Myocyte (in vitro differentiated cells): Measurements from ENCODE around the gene EPB41. TPM values are rescaled to one million over a fixed set of nuclear protein-coding genes. Genes with fewer than 3 reads are reported as not detected.

Source experiments
- DNase-seq: peaks from one replicate; pipeline ENCODE4 v3.0.0-alpha.2; 2012; ENCODE audit warnings: low read depth
- total RNA-seq: library from RNA; depleted of rRNA; stranded (reverse); fragments of >200 nt; gene quantifications from 2 replicates; pipeline ENCODE4 v1.2.3, GENCODE V29; 2014

The EPB41 gene
- total RNA-seq, 1 donor from 2014 or later = 0.32 TPM

DNA sequence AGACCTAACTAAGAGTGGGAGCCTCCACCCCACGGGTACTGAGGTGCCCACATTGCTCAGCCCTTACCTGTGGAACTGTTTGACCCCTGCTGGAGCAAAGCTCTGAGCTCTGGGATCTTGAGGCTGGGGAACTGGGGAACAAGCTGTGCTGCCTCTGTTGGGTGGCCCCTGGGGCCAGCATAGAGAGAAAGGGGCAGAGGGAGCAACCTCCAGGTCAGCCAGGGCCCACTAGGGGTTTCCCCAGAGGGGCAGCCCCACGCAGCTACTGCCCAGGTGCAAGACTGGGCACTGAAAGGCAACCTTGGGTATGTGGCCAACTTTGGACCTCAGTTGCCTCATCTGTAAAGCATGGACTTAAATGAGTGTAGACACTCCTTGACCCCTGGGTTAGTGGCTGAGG lies 23.5 kb upstream of the EPB41 start:
- no peak for DNase-seq

DNA sequence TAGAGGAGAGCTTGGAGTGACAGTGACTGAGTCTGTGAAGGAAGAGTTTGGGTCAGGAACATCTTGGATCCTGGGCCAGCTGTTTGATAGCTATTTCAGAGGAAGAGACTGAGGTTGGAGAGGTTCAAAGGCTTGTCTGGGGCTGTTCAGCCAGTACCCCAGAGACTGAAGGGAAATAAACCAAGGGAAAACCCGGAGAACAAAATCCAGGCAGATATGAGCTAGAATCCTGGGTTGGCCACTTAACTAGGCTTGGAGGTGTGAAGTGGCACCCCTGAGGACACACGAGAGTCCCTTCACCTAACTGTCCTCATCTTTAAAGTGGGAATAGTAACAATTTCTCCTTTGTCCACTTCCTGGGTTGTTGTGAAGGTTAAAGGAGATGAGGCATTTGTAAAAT lies 23.1 kb upstream of the EPB41 start:
- no peak for DNase-seq

GRCh38 chr1:28893403-28894102 lies 20.8 kb upstream of the EPB41 start:
- peak; percentile 18 for DNase-seq

- no peak for DNase-seq
These were observed 19.6 kb upstream of the EPB41 start for GRCh38 chr1:28894785-28895184.

- no peak for DNase-seq
These were observed 18.3 kb upstream of the EPB41 start for GRCh38 chr1:28895896-28896608.

DNA sequence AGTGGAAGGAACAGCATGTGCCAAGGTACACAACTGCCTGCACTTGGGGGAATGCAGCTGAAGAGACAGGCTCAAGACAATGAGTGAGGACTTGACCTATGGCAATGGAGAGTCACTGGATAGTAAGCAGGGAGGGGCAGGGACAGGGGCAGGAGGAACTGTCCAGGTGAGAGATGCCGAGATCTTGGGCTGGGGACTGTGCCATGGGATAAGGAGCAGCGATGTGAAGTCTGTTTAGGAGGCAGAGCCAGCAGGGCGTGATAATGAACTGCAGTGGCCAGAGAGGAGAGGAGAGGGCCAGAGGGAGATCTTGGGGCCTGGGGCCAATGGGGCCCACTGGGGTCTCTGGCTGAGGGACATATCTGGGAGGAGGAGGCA lies 17.8 kb upstream of the EPB41 start:
- no peak for DNase-seq

DNA sequence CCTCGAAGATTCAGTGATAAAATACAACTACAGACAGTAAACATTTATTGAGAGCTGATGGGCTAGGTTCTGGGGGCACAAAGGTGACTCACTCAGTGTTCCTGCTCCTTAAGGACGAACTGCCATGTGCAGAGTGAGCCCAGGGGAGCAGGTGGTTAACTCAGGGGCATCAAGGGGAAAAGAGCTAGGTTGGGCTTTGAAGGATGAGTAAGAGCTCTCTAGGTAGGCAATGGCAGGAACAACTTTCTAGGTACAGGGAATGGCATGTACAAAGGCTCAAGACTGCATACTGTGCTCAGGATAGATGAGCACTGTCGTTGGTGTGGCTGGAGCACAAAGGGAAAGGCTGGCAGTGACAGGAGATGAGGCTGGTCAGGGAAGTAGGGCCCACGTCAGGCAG lies 16.6 kb upstream of the EPB41 start:
- DNase-seq = no peak

DNA sequence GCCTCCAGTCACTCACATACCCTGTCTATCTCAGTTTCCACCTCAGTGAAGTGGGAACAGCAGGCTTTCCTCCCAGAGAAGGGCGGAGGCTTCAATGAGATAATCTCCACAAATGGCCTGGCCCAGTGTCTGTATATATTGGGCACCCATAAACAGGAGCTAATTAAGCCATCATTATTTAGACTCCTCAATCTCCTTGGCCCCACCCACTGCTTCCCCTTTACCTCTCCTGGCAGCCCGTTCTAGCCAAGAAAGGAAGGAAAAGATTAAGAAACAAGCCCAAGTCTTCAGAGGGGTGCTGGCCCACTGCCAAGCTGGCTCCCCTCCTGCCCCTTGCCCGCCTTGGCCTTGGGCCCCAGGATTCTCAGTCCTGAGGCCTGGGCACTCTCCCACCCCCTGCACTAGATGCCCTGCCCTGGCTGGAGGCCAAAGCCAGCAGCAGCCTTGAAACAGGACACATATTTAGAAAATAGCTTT lies 15.9 kb upstream of the EPB41 start:
- no peak for DNase-seq

DNA sequence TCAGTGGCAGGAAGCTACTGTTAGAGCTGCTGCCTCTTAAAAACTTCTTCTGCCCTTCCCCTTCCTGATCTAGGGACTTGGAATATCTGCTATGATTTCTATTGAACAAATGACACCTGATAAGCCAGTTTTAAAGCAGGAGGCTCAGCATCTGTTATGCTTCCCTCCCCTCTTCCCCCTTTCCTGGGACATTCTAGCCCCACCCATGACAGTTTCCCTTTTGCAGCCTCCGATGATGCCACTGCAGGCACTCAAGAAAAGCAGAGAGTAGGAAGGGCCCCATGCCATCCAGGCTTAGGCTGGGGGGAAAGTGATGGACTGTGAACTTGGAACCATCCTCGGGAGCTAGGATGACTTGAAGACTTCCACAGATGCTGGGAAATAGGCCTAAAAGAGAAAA lies 15.1 kb upstream of the EPB41 start:
- no peak for DNase-seq

- DNase-seq = no peak
These were observed 13.8 kb upstream of the EPB41 start for GRCh38 chr1:28900562-28900961.

DNA sequence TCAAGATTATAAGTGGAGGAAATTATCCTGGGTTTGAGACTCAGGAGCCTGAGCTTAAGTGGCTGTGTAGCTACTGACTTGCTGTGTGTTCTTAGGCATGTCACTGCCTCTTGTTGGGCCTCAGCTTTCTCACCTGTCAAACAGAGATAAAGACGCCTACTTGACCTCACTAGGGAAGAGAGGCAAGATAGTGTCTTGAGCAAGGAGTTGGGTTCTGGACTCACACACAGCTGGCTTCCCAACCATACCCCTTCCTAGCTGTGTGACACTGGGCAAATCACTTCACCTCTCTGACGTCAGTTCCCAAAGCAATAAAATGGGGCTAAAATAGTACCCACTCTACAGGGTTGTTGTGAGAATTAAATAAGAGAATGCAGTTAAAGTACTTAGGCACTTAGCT lies 11.6 kb upstream of the EPB41 start:
- DNase-seq = no peak

DNA sequence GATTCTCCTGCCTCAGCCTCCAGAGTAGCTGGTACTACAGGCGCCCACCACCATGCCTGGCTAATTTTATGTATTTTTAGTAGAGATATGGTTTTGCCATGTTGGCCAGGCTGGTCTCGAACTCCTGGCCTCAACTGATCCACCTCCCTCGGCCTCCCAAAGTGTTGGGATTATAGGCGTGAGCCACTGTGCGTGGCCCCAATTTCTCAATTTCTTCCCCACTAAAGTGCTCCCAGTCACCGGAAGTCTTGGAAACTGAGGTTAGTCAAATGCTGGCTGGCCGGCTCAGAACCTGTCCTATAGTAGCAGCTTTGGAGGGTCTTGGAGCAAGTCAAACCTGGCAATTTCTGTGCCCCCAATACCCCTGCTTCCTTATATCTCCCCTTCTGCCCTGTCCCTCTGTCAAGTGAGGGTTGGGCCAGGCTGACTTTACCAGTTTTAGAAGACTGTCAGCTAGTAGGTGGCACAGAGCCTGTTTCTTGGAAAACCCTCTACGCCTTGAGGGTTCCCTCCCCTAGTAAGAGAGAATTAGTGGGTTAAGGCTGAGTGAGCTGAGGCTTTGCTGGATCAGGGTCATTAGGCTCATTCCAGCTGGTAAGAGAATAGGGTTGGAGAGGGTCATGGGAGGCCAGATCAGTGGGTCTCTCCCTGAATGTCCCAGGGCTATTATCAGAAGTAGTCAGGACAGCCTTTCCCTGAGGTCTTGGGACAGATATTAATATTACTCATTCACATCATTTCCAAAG lies 8.3 kb upstream of the EPB41 start:
- DNase-seq = no peak

DNA sequence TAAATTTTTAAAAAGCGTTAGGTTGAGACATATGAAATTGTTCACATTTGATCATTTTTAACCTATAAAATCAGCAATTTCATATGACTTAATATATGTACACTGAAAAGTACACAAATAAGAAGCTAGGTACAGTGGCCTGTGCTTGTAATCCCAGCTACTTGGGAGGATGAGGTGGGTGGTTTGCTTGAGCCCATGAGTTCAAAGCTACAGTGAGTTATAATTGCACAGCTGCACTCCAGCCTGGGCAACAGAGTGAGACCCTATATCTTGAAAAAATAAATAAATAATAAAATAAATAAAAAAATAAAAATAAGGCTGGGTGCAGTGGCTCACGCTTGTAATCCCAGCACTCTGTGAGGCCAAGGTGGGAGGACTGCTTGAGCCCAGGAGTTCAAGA lies 5.2 kb upstream of the EPB41 start:
- no peak for DNase-seq

GRCh38 chr1:28910379-28911115 lies 3.8 kb upstream of the EPB41 start:
- DNase-seq = no peak

- no peak for DNase-seq
These were observed 562 bp upstream of the EPB41 start for GRCh38 chr1:28913786-28914227.

GRCh38 chr1:28915031-28915895 lies 894 bp downstream of the EPB41 start:
- no peak for DNase-seq

DNA sequence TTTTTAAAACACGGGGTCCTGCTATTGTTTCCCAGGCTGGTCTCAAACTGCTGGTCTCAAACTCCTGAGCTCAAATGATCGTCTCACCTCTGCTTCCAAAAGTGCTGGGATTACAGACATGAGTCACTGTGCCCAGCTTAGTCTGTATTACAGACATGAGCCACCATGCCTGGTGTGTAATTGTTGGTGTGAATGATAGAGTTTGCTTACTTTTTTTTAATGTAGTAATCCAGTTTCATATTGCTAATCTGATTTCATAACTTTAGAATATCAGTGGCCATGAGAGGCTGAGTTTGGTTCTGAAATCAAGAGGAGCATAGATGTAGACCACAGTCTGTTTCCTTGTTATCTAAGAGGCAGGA lies 3.4 kb downstream of the EPB41 start:
- no peak for DNase-seq

DNA sequence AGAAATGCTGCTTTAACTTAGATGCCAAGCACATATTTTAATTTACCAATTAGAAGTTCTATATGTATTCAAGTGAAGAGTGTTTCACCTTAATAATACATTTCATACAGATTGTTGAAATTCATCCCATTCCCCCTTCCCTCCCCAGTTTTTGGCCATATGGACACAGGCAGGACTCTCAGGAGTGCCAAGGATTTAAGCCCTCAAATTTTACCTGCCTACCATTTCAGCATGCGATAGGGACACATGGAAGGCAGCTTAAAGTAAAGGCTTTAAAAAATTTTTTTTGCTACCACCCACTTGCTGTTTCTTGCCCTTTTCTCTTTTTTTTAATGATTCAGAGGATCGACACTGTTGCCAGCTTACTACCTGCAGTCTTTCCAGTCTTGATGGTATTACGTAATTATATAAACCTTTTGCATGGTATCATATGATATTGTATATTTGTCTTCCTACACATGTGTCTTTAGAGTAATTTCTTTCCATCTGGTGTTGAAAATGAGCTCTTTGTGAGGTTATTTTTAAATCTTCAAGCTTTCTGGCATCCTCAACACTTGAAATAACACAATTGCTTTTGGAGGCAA lies 7.0 kb downstream of the EPB41 start:
- DNase-seq = no peak

GRCh38 chr1:28925350-28925891 lies 11.1 kb downstream of the EPB41 start:
- no peak for DNase-seq
